ENCODE results near the gene EVI5.

DNA sequence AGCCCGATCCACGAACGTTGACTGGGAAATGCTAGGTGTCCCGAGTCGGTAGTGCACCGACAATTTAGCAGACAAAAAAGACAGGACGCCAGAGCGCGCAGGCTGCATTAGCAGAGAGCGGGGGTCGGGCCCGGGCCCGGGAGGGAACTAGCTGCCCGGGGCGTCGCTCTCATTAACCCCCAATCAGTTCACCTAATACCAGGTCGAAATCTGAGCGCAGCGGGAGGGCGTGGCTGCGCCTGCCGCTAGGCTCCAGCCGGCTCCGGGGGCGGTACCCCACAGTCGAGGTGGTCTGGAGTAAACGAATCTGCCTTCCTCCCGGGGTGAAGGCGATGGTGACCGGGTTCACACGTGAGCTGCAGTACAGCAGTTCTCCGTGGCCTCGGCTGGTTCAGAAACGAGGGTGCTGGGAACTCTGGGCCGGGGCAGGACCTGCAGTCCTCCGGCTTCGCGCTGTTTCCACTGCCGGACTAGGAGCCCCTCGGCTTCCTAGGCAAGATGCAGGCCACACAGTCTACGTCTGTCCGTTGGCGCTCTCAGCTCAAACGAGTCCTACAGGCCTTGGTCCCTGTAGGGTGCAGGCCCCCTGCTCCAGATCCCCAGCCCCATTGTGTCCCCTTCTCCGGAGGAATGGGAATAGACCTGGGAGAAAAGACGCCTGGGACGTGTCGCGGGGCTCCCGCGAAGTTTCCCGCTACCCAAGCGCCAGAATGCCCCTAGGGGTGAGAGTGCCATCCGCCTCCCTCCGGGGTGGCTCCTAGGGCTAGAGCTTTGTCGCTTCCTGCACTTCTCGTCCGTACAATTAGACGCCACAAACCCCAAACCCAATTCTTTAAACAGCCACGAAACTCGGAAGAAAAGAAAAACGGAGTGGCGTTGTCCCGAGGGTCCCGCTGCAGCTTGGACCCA lies 300.2 kb downstream of the EVI5 start:
- TF ChIP-seq POLR2AphosphoS5 (IDR thresholded peaks at IDR 0.05; ENCODE audit: borderline replicate concordance, low read depth, low read length) (no peak), FOXP2 (optimal IDR thresholded peaks at IDR 0.05; ENCODE audit: control extremely low read depth, extremely low read length, insufficient read depth) (no peak)
